Stimulated activated CD4-positive, alpha-beta T cell treated with anti-CD3 and anti-CD28 coated beads, Interleukin-1b, Interleukin-23, amount 100 ng/mL, for 4 hours (primary cell): ENCODE data around the gene YPEL5.
"Not testable (repeated sequence)": the region's sequence is repeated elsewhere in the genome, so short reads cannot be mapped to it uniquely, and the experiment has no call there.

Source experiments
- DNase-seq, 2 donors: peaks; one replicate each; pipeline ENCODE4 v3.0.0-alpha.2; 2020; ENCODE audit warnings: low read depth in 2 of 2

YPEL5 gene

GRCh38 chr2:30136764-30137444 is 9.9 kb upstream of the YPEL5 start:
- DNase-seq = no peak

DNA sequence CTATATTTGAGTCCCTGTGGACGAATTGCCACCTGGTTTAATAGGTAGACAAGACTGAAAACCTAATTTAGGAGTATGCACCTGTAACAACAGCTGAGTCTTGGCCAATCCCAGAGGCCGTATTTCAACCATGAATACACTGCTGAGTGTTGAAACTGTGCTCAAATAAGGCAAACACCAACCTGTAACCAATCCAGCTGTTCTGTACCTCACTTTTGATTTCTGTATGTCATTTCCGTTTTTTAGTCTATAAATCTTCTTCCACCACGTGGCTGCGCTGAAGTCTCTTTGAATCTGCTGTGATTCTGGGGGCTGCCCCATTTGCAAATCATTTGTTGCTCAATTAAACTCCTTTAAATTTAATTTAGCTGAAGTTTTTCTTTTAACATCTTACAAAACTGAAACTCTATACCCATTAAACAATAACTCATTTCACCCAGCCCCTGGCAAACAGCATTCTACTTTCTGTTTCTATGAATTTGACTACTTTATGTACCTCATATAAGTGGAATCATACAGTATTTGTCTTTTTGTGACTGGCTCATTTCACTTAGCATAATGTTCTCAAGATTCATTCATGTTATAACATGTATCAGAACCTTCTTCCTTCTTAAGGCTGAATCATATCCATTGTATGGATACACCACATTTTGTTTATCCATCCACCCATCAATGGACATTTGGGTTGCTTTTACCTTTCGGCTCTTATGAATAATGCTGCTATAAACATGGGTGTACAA is 7.5 kb upstream of the YPEL5 start:
- DNase-seq = no peak

DNA sequence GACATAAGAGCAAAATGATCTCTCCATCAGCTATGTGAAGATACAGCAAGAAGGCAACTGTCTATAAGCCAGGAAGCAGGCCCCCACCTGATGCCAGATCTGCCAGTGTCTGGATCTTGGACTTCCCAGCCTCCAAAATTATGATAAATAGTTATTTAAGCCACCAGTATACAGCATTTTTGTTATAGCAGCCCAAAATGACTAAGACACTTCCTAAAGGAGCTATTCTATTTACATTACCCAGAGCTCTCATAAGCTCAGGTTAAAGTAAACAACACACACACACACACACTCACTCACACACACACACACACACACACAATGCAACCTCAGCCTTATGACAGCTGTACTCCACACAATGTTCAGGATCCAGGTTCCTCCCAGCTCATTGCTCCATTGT is 5.7 kb upstream of the YPEL5 start:
- DNase-seq = no peak

- no peak for DNase-seq
Measured at GRCh38 chr2:30144260-30144659, 2.5 kb upstream of the YPEL5 start.

DNA sequence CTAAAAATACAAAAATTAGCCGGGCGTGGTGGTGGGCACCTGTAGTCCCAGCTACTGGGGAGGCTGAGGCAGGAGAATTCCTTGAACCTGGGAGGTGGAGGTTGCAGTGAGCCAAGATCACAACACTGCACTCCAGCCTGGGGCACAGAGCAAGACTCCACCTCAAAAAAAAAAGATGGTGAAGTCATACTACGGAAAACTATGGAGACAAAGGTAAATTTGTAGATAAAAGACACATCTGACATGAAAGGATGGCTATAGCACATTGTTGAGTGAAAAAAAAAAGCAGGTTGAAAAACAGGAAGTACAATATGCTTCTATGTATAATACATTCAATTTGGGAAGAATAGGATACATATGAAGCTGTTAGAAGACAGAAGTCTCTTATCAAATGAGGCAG is 1.9 kb upstream of the YPEL5 start:
- DNase-seq = not testable (repeated sequence)

GRCh38 chr2:30145826-30146336 is 926 bp upstream of the YPEL5 start:
- no peak for DNase-seq

GRCh38 chr2:30147196-30147714 is 448 bp downstream of the YPEL5 start:
- no peak for DNase-seq

- DNase-seq = peak; percentile 60 to 72
Measured at GRCh38 chr2:30147715-30148610, 1.2 kb downstream of the YPEL5 start.

- DNase-seq = no peak
Measured at GRCh38 chr2:30148850-30149249, 2.0 kb downstream of the YPEL5 start.

DNA sequence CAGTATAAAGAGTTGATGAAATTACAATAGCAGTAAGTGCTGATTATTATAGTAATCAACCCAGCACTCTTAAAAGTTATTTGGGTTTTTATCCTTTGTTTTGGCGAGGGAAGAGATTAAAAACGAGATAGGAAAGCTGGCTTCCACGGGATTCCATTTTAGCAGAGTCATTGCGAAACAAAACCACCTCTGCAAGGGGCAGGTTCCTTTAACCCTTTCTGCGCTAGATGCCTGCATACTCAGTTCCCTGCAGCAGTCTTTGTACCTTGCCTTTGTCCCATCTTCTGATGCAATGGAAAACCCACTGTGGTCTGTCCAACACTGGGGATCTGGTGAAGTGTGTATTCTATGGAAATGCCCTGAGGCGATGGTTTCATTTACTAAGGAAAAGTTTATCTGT is 2.7 kb downstream of the YPEL5 start:
- DNase-seq = no peak

- DNase-seq = no peak
Measured at GRCh38 chr2:30149976-30150375, 3.2 kb downstream of the YPEL5 start.

DNA sequence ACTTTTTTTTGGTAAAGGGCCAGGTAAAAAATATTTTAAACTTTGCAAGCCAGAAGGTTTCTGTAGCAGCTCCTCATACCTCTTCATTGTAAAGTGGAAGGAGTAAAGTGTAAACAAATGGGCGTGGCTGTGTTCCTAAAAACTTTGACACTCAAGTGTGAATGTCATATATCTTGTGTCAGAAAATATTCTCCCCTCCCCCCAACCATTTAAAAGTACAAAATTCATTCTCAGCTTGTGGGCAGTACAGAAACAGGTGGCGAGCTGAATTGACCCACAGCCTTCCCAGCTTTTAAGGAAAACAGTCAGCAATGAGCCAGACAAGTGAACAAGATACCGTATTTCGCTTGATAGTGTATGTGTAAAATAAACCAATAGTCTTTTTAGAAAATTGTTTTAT is 4.0 kb downstream of the YPEL5 start:
- DNase-seq = no peak

GRCh38 chr2:30152385-30152784 is 5.6 kb downstream of the YPEL5 start:
- no peak for DNase-seq

DNA sequence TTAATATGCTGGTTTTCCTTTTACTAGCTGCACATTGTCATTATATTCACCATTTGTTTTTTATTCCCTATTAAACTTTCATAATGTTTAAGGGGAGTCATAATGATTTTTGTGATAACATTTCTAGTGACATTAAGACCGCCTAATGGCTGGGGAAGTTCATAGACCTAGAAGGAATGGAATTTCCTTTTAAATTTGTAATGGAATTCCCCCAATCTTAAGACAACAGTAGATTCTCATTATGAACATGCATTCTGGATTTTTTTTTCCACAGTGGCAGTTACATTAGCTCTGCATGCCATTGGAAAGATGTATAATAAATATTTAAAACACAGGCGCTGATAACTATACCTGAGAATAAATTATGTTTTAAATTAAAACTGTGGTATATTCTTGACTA is 8.4 kb downstream of the YPEL5 start:
- no peak for DNase-seq

DNA sequence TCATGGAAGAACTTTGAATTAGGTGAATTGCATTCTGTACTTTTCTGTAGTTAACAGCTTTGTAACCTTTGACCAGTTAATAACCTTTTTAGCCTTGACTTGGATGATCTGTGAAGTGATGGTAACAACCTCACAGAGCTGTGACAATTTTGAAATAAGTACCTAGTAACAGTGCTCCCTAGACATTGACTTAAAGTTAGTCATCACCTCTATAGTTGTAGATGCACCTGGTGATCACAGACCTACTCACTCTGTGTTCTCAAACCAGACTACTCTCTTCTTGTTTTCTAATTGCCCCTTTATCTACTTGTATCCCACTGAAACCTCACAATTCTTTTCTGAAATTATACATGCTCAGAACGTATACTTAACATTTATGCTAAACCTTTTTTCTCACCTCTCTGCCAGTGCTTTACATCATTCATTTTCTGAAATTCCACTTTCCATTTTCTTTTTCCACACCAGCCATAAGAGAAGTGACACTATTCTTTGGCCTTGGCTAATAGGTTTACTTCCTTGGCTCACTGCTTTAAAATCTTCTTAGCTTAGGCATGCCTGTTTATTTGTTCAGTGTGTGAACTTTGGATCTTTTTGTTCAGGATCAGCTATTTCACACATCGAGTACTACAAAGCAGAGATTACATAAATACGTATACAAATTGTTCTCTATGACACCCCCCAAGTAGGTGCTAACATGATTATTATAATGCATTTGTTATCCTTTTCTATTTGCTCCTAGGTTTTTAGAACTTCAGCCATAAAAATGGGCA is 9.3 kb downstream of the YPEL5 start:
- DNase-seq = no peak

DNA sequence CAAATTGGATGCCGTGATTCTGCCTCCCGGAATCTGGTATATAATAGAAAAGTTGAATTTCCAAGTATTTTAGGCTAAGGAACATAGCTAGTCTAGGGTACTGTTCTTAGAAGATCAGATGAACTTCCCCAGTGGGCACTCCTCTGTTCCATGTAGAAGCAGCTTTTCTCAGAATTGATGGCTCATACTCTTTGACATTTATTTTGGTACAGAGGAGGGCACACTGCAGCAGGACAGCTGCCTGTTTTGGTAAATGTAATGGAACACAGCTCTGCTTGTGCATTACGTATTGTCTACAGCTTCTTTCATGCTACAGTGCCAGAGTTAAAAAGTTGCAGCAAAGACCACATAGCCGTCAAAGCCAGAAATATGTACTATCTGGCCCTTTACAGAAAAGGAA is 10.8 kb downstream of the YPEL5 start:
- DNase-seq = no peak

DNA sequence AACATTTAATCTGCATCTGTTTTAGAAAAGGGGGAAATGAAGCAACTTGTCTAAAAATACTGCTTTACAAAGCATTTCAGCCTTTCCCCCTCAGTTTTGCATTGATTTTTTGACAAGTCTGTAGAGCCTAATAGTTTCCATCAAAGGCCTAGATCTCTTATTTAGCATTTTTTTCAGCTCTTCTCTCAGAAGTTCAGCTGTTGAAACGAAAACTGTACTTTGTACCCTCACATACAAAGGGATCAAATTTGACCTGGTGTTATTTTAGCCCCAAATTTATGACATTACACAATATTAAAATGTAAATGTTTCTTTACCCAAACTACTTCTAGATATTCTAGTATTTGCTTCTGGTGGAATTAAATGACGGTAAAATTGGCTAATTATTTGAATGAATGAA is 13.0 kb downstream of the YPEL5 start:
- no peak for DNase-seq

DNA sequence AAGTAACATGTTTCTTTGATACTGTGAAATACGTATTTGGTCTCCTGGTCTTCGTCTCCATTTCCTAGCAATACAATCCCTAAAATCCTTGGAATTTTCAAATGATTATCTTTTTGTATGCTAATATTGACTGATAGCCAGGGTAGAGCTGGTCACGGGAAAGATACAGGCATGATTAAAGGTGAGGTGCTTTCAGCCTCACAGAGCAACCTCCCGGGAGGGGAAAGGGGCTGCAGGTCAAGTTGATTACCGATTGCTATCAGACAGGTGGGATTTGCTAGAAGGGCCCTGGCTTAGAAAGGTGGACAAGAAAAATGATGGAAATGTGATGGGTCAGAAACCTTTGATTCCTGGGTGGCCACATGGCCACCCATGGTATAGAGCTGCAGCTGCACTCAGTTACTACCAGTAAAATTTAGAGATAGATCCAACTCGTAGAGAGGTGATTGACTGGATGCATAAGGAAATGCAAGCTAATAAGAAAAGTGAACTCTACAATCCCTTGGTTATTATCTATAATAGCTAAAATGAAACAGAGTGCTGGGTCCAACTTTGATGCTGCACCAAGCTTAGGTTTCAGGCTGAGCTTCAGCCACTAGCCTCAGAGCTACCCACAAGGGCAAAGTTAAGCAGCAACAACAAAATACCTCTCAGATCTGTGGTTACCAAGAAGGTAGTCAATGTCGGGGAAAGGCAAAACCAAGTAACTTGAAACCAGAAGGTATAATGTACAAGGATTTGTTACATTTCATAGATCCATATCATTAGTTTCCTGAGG is 15.3 kb downstream of the YPEL5 start:
- DNase-seq = no peak

DNA sequence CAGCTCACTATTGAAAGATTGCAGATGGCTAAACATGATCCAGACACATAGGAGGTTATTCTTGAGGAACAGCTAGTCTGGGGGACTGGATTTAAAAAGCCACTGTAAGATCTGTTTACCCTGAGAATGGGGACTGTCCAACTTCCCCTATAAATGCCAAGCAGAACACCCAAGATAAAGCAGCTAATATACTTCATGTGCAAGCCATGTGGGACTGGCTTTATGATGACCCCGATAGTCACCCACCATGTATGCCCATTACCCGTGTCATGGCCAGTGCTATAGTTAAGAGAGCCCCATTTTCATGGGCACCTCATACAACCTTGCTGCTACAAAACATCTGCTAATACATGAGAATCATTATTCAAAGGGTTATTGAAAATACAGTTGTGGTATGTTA is 16.0 kb downstream of the YPEL5 start:
- DNase-seq = no peak

GRCh38 chr2:30164131-30164925 is 17.5 kb downstream of the YPEL5 start:
- DNase-seq = no peak
